Hindlimb muscle (tissue), 1 donor: ENCODE measurements around the gene BANF2. TPM values are rescaled to one million over a fixed set of nuclear protein-coding genes. Genes with fewer than 3 reads are reported as not detected.
"Not testable (repeated sequence)": the region's sequence is repeated elsewhere in the genome, so short reads cannot be mapped to it uniquely, and the experiment has no call there.

Experiments used
- DNase-seq: peaks from one replicate; pipeline ENCODE4 v3.0.0-alpha.2; 2013
- polyA plus RNA-seq: library from polyadenylated mRNA; unstranded; fragments of 120-200 nt; gene quantifications from one replicate; pipeline ENCODE4 v1.2.1, GENCODE V29; 2013; ENCODE audit not compliant: insufficient read length

Gene BANF2
- polyA plus RNA-seq, 1 donor = not detected

- no peak for DNase-seq
Observed at GRCh38 chr20:17683218-17684076, 16.3 kb upstream of the BANF2 start.

GRCh38 chr20:17684077-17684888 lies 15.5 kb upstream of the BANF2 start:
- no peak for DNase-seq

GRCh38 chr20:17685168-17685567 lies 14.6 kb upstream of the BANF2 start:
- no peak for DNase-seq

- no peak for DNase-seq
Observed at GRCh38 chr20:17687800-17688199, 12.0 kb upstream of the BANF2 start.

DNA sequence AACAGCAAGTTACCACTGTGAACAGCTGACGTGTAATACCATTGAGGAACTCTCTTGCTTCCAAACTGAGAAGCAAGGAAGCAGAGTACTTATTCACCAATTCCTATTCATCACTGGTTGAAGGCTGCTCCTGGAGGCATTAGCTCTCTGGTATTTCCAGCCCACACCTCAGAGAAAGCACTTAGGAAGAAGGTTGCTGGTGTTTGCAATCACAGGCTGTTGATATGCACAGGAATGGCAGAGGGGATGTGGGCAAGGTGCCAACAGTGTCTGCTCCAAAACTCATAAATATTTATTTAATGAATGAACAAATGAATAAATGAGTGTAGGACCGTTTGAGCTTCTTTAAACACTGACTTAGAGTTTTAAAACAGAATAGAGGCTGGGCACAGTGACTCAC lies 10.8 kb upstream of the BANF2 start:
- DNase-seq = no peak

- no peak for DNase-seq
Observed at GRCh38 chr20:17690144-17690543, 9.6 kb upstream of the BANF2 start.

DNA sequence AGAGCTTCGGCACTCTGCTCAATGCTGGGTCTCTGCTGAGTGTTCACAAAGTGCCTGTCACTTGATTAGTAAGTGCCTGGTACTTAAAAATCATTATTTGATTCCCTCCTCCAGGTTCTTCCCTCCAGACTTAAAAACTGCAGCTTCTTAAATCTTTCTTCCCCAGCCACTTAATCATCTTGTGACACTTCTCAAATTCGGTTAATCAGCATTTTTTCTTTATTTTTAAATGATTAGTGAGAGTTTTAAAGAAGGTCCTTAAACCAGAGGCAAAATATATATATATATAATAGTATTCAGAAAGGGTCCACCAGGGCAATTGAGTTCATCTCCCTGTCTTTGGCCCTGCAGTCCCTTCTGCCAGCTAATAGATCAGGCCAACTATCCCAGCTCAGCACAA lies 8.0 kb upstream of the BANF2 start:
- no peak for DNase-seq

DNA sequence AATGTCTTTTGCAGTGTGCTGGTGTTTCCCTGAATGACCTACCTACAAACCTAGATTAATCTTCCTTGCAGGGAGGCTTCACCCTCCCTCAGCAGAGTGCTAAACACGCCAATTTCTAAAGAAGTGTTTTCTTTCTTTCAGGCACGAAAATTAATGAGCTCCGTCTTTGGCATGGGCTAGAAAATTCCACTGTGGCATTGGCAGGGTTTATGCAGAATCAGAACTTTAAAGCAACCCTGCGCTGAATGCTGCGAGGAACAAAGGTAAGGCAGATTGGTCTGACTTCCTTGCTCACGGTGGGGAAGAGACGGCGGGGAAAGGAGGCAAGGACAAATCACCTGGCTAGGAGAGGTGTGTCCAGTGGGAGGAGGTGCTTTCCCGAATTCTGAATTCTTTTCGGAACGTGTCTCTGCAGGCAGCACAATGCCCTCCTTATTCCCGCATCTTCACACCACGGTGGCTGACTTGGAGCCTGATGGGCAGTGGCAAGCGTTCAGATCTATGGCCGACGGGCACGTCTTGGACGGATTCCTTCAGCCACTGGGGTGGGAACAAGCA lies 6.2 kb upstream of the BANF2 start:
- DNase-seq = no peak

DNA sequence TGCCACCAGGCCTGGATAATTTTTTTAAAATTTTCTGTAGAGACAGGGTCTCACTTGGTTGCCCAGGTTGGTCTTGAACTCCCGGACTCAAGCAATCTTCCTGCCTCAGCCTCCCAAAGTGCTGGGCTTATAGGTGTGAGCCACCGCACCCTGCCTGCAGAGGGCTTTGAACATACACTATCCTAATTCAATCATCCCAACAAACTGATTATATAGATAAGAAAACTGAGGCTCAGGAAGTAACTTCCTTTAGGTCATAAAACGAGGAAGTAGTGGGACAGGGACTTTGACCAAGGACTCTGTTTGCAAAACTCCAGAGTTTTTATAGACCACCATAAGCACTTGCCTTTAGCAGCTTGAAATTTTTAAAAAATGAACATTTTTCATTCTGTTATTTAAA lies 5.0 kb upstream of the BANF2 start:
- no peak for DNase-seq

GRCh38 chr20:17696287-17696686 lies 3.5 kb upstream of the BANF2 start:
- no peak for DNase-seq

DNA sequence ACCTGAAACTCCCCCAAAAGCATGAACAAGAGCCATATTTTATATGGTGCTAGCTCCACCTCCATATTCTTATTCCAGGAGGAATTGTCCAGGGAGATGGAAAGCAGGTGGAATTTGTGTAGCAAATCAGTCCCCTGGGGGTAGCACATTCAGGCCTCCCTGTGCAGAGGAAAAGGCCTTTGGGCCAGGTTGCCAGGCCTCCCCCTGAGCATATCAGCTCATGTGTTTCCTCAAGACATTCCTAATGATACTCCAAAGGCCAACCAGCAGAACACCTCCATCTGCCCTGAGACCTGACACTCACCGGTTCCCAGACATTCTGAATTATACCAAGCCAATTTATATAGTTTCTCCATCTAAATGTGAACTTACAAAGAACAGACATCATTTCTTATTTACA lies 2.6 kb upstream of the BANF2 start:
- DNase-seq = no peak

DNA sequence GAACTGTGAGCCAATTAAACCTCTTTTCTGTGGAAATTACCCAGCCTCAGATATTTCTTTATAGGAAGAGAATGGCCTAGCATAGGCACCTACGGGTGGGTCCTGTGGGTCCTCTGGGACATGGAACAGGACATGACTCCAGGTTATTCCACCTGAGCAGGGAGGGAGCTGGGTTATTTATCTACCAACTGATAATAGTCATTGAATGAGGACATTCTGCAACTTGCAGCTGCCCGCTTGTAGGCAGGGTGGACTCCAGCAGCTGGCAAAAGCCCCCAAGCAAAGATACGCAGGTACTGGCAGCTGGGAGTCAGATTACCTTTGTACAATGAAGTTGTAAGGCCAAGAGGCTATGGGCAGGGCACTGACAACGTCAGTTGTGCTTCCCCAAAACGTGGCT lies 1.4 kb upstream of the BANF2 start:
- DNase-seq = no peak

DNA sequence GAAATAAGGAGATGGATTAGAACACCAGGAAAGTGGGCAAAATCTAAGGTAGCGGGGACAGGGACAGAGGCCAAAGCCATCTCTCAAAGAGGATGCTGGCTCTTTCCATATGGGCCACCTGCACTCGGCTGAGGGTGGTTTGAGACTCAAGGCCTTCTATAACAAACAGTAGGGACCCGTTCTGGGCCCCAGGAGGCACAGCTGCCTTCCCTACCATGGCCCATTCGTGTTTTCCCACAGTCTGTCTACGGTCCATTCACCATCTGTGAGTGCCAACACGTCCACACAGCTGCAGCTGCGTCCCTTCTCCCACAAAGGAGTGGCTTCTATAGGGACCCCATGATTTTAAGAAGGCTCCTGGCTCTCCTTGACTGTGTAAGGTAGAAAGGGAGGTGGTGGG lies 871 bp downstream of the BANF2 start:
- no peak for DNase-seq

DNA sequence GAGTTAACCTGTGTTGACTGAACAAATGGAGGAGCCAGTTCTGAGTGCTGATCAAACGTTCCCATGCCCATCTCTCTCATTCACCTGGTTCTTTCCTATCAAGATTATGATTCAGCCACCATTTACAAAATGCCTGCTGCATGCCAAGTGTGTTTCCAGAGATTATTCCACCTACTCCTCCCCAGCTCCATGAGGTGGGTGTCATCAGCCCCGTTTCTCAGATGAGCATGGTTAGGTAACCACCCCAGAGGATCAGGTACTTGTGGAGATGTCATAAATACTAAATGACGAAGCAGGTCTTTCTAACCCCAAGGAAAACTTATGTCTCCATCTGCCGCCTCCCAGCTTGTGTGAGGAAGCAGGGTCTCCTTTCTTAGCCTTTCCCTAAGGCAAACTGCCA lies 2.1 kb downstream of the BANF2 start:
- no peak for DNase-seq

DNA sequence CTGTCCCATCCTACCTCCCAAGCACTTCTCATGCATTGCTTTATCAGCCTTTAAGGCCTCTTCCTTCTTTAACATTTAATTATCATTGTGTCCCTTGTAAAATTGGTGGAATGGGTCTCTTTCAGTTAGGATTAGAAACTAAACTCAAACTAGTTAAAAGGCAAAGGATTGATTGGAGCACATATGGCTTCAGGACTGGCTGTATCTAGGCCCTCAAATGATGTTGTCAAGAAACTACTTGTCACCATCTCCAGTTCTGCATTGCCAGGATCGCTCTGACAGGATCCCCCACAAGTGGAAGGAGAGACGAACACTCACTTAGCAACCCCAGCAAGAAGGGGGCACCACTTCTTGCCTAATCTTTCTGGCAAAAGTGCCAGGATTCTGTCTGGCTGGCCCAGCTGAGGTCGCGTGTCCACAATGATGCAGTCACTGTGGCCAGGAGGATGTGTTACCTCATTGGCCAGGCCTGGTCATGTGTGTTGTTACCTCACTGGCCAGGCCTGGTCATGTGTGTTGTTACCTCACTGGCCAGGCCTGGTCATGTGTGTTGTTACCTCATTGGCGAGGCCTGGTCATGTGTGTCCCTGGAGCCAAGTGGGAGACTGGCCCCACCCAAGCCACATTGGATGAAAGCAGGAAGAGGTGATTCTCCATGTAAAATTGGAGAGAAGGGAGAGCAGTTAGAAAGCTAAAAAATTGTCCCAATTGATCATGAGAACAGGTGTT lies 5.0 kb downstream of the BANF2 start:
- DNase-seq = no peak

DNA sequence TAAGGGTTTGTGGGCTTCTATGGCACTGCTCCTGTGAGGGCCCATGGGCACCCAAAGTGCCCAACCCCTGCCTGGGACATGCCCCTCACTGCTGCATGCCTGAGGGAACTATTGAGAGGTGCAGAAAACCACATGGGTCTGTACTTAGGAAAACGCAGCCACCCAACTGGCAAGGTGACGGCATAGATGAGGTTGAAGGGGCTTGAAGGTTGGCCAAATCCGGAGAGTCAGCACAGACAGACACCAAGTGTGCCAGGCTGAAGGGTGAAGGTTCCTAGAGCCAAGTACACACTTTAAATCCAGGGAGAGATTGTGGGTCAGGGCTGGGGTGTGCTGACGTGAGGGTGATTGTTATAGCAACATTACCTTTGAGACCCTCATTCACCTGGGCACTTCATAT lies 6.2 kb downstream of the BANF2 start:
- DNase-seq = no peak

- no peak for DNase-seq
Observed at GRCh38 chr20:17706632-17707031, 6.9 kb downstream of the BANF2 start.

DNA sequence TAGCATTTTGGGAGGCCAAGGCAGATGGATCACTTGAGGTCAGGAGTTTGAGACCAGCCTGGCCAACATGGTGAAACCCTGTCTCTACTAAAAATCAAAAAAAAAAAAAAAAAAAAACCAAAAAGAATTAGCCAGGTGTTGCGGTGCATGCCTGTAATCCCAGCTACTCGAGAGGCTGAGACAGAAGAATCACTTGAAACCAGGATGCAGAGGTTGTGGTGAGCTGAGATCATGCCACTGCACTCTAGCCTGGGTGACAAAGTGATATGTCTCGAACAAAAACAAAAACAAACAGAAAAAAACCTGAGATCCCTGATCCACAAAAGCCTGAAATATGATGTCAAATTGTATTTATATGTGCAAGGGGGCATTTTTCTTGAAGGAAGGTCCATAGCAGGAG lies 8.2 kb downstream of the BANF2 start:
- DNase-seq = not testable (repeated sequence)

GRCh38 chr20:17708675-17709360 lies 9.1 kb downstream of the BANF2 start:
- no peak for DNase-seq

- no peak for DNase-seq
Observed at GRCh38 chr20:17709361-17710293, 9.9 kb downstream of the BANF2 start.
